HG03565 (cell line): Measurements from ENCODE around the gene TPR.
"Not testable (repeated sequence)": the region's sequence is repeated elsewhere in the genome, so short reads cannot be mapped to it uniquely, and the experiment has no call there.

ENCODE experiments used
- ATAC-seq: cut with Tn5 transposase; IDR thresholded peaks from one replicate; pipeline ENCODE4 v1.9.1; 2021; ENCODE audit warnings: mild to moderate bottlenecking, moderate library complexity; ENCODE audit not compliant: unreplicated experiment

TPR gene

GRCh38 chr1:186375152-186375928 is at the start of gene TPR, which contains the start of gene ODR4:
Gene TPR (minus strand): TSS chr1:186375253. CDS start chr1:186375028, 225 bp downstream.
Gene ODR4 (plus strand): TSS chr1:186375838. CDS start chr1:186379786, 3,948 bp downstream.
- ATAC-seq, result peak; percentile 85

GRCh38 chr1:186424539-186424938 is 49.5 kb upstream of the TPR start:
- ATAC-seq, result no peak

- ATAC-seq, result no peak
Observed at GRCh38 chr1:186421446-186421845, 46.4 kb upstream of the TPR start.

GRCh38 chr1:186420923-186421322 is 45.9 kb upstream of the TPR start:
- ATAC-seq, result peak; percentile 83

GRCh38 chr1:186420311-186420710 is 45.3 kb upstream of the TPR start:
- ATAC-seq, result no peak

- no peak for ATAC-seq
Observed at GRCh38 chr1:186418503-186418902, 43.5 kb upstream of the TPR start.

GRCh38 chr1:186413319-186413718 is 38.3 kb upstream of the TPR start:
- no peak for ATAC-seq

GRCh38 chr1:186409091-186409490 is 34.0 kb upstream of the TPR start:
- ATAC-seq, result peak; percentile 71

GRCh38 chr1:186404454-186405051 is 29.5 kb upstream of the TPR start:
- ATAC-seq, result peak; percentile 40

GRCh38 chr1:186403632-186404031 is 28.6 kb upstream of the TPR start:
- no peak for ATAC-seq

GRCh38 chr1:186401446-186401845 is 26.4 kb upstream of the TPR start:
- ATAC-seq, result not testable (repeated sequence)

- not testable (repeated sequence) for ATAC-seq
Observed at GRCh38 chr1:186392711-186393110, 17.7 kb upstream of the TPR start.

GRCh38 chr1:186391841-186392240 is 16.8 kb upstream of the TPR start:
- no peak for ATAC-seq

- ATAC-seq, result no peak
Observed at GRCh38 chr1:186390925-186391324, 15.9 kb upstream of the TPR start.

GRCh38 chr1:186386725-186387383 is 11.8 kb upstream of the TPR start:
- ATAC-seq, result no peak

- no peak for ATAC-seq
Observed at GRCh38 chr1:186375929-186376319, 871 bp upstream of the TPR start.

- ATAC-seq, result peak; percentile 31
Observed at GRCh38 chr1:186374303-186375151, 526 bp downstream of the TPR start.

- not testable (repeated sequence) for ATAC-seq
Observed at GRCh38 chr1:186347837-186348691, 27.0 kb downstream of the TPR start.

- no peak for ATAC-seq
Observed at GRCh38 chr1:186340772-186341171, 34.3 kb downstream of the TPR start.

- ATAC-seq, result no peak
Observed at GRCh38 chr1:186337554-186337953, 37.5 kb downstream of the TPR start.
